ENCODE results near the gene PCSK1.
"Not testable (repeated sequence)": the region's sequence is repeated elsewhere in the genome, so short reads cannot be mapped to it uniquely, and the experiment has no call there.

The PCSK1 gene

GRCh38 chr5:96372726-96373380 lies 60.2 kb downstream of the PCSK1 start:
- DNase-seq (ENCODE audit: low read depth) = no peak

- DNase-seq (ENCODE audit: low read depth) = no peak
These were observed 62.1 kb downstream of the PCSK1 start for GRCh38 chr5:96370976-96371375.

- not testable (repeated sequence) for DNase-seq (ENCODE audit: low read depth)
These were observed 65.7 kb downstream of the PCSK1 start for GRCh38 chr5:96367337-96367736.

GRCh38 chr5:96354237-96354636 lies 78.8 kb downstream of the PCSK1 start:
- no peak for DNase-seq (ENCODE audit: low read depth)

- DNase-seq (ENCODE audit: low read depth) = no peak
These were observed 79.8 kb downstream of the PCSK1 start for GRCh38 chr5:96353220-96353619.

GRCh38 chr5:96350678-96351077 lies 82.4 kb downstream of the PCSK1 start:
- DNase-seq (ENCODE audit: low read depth) = no peak

GRCh38 chr5:96348536-96348935 lies 84.5 kb downstream of the PCSK1 start:
- DNase-seq (ENCODE audit: low read depth) = no peak

GRCh38 chr5:96347502-96348292 lies 85.4 kb downstream of the PCSK1 start:
- no peak for DNase-seq (ENCODE audit: low read depth)

GRCh38 chr5:96344678-96345577 lies 88.1 kb downstream of the PCSK1 start:
- no peak for DNase-seq (ENCODE audit: low read depth)

- DNase-seq (ENCODE audit: low read depth) = no peak
These were observed 90.0 kb downstream of the PCSK1 start for GRCh38 chr5:96343094-96343493.

- DNase-seq (ENCODE audit: low read depth) = no peak
These were observed 90.5 kb downstream of the PCSK1 start for GRCh38 chr5:96342581-96342980.

Measured in HS-27A (cell line).